Smooth muscle cell (in vitro differentiated cells): ENCODE results near the gene TTYH3. TPM values are rescaled to one million over a fixed set of nuclear protein-coding genes. Genes with fewer than 3 reads are reported as not detected.

Experiments
- DNase-seq: peaks from one replicate; lab custom pipeline; 2025; ENCODE audit not compliant: unreplicated experiment; lab: John Stamatoyannopoulos, UW
- H2AFZ ChIP-seq: fragments of 200-600 bp; sonication (generic); 2 replicates; pipeline ENCODE4 v1.6.0; 2016; ENCODE audit warnings: antibody characterized with exemption, low read depth, mild to moderate bottlenecking
- H3F3A ChIP-seq: fragments of 200-600 bp; sonication (generic); 2 replicates; pipeline ENCODE4 v1.6.0; 2017; ENCODE audit warnings: antibody characterized with exemption, low read depth
- H3K27ac ChIP-seq: fragments of 200-600 bp; sonication (generic); 2 replicates; pipeline ENCODE4 v1.5.1; 2016; ENCODE audit warnings: low read depth, mild to moderate bottlenecking
- H3K27me3 ChIP-seq: fragments of 200-600 bp; sonication (generic); 2 replicates; pipeline ENCODE4 v1.6.1; 2016; ENCODE audit warnings: low read depth, mild to moderate bottlenecking
- H3K36me3 ChIP-seq: fragments of 200-600 bp; sonication (generic); 2 replicates; pipeline ENCODE4 v1.5.1; 2016; ENCODE audit warnings: low read depth
- H3K4me1 ChIP-seq: fragments of 200-600 bp; sonication (generic); 2 replicates; pipeline ENCODE4 v1.5.1; 2016; ENCODE audit warnings: low read depth
- H3K4me2 ChIP-seq: fragments of 200-600 bp; sonication (generic); 2 replicates; pipeline ENCODE4 v1.6.0; 2016; ENCODE audit warnings: mild to moderate bottlenecking
- H3K4me3 ChIP-seq: fragments of 200-600 bp; sonication (generic); 2 replicates; pipeline ENCODE4 v1.5.1; 2016; ENCODE audit warnings: mild to moderate bottlenecking
- H3K79me2 ChIP-seq: fragments of 200-600 bp; sonication (generic); 2 replicates; pipeline ENCODE4 v1.6.0; 2016; ENCODE audit warnings: low read depth, mild to moderate bottlenecking
- H3K9ac ChIP-seq: fragments of 200-600 bp; sonication (generic); 2 replicates; pipeline ENCODE4 v1.6.0; 2016; ENCODE audit warnings: low read depth
- H3K9me3 ChIP-seq: fragments of 200-600 bp; sonication (generic); replicated peaks from 2 replicates; pipeline ENCODE4 v1.5.1; 2016; ENCODE audit warnings: low read depth
- H4K20me1 ChIP-seq: fragments of 200-600 bp; sonication (generic); 2 replicates; pipeline ENCODE4 v1.6.0; 2016; ENCODE audit warnings: low read depth
- CTCF ChIP-seq: fragments of 200-600 bp; sonication (generic); IDR thresholded peaks from 2 replicates; pipeline ENCODE4 v1.5.1; 2017; ENCODE audit warnings: borderline replicate concordance, mild to moderate bottlenecking, antibody characterized with exemption; ENCODE audit not compliant: insufficient read depth, poor library complexity, severe bottlenecking
- WGBS: methylation state at CpG from one replicate; pipeline ENCODE4 v1.1.7; 2016; ENCODE audit warnings: low lambda C conversion rate; 5-methylcytosine and 5-hydroxymethylcytosine counted together
- polyA plus RNA-seq: library from polyadenylated mRNA; unstranded; fragments of >200 nt; fragmentation: Nextera tagmentation; extraction: Ambion mirVana; gene quantifications from 2 replicates; pipeline ENCODE4 v1.2.1, GENCODE V29; 2016
- total RNA-seq: library from RNA; depleted of rRNA; stranded (reverse); fragments of >200 nt; gene quantifications from 2 replicates; pipeline ENCODE4 v1.2.3, GENCODE V29; 2014

TTYH3 gene
- total and polyA plus RNA-seq, 2 experiments from 2014 or later: 51.5 to 179 TPM

DNA sequence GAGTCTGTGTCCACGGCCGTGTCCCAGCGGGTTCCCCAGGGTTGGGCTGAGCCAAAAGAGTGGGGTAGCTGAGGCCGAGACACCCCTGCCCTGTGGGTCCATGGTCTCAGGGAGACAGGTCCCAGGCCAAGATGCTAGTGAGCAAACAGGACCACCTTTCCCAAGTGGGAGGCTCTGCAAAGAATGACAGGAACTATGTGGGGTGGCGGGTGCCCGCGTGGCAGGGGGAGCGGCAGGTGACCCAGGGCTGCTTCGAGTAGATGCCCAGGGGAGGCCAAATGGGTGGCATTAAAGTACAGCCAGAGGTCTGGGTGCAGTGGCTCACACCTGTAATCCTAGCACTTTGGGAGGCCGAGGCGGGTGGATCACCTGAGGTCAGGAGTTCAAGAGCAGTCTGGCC lies 18.2 kb downstream of the TTYH3 start:
- 97% methylated on average over 11 of the region's 11 CpGs for WGBS
- H2AFZ ChIP-seq: no peak overlapping the region
- no peak for TF ChIP-seq CTCF
- no peaks in the 10 kb centered on the region for H3K9me3 ChIP-seq
- H3K9ac ChIP-seq: no peak overlapping the region
- peaks cover 18% of the 10 kb centered on the region for H3K79me2 ChIP-seq
- no peaks in the 10 kb centered on the region for H3K27me3 ChIP-seq
- no peaks in the 10 kb centered on the region for H3F3A ChIP-seq
- H3K4me1 ChIP-seq: no peaks in the 10 kb centered on the region
- peaks cover 5% of the 10 kb centered on the region for H3K36me3 ChIP-seq
- H4K20me1 ChIP-seq: peaks cover 74% of the 10 kb centered on the region
- no peak overlapping the region for H3K4me2 ChIP-seq
- no peak overlapping the region for H3K27ac ChIP-seq
- no peak for DNase-seq
- H3K4me3 ChIP-seq: no peak overlapping the region

GRCh38 chr7:2650451-2650850 lies 18.7 kb downstream of the TTYH3 start:
- Histone ChIP-seq H3F3A (no peaks in the 10 kb centered on the region), H3K36me3 (peaks cover 5% of the 10 kb centered on the region), H3K27me3 (no peaks in the 10 kb centered on the region), H3K9ac (no peak overlapping the region), H4K20me1 (peaks cover 69% of the 10 kb centered on the region), H3K4me3 (no peak overlapping the region), H3K9me3 (no peaks in the 10 kb centered on the region), H3K27ac (no peak overlapping the region), H3K4me1 (no peaks in the 10 kb centered on the region), H2AFZ (no peak overlapping the region), H3K4me2 (no peak overlapping the region), H3K79me2 (peaks cover 15% of the 10 kb centered on the region)
- no peak for TF ChIP-seq CTCF
- 59% methylated on average over 8 of the region's 8 CpGs for WGBS
- DNase-seq: no peak

- H4K20me1 ChIP-seq: peaks cover 60% of the 10 kb centered on the region
- WGBS: 91% methylated on average over 12 of the region's 15 CpGs
- H3K79me2 ChIP-seq: peaks cover 8% of the 10 kb centered on the region
- H3K9ac ChIP-seq: no peak overlapping the region
- H3K4me3 ChIP-seq: no peak overlapping the region
- H3K4me2 ChIP-seq: no peak overlapping the region
- no peak for DNase-seq
- H3K27me3 ChIP-seq: no peaks in the 10 kb centered on the region
- H3F3A ChIP-seq: no peaks in the 10 kb centered on the region
- H3K9me3 ChIP-seq: no peaks in the 10 kb centered on the region
- no peak for TF ChIP-seq CTCF
- no peaks in the 10 kb centered on the region for H3K4me1 ChIP-seq
- H3K27ac ChIP-seq: no peak overlapping the region
- no peak overlapping the region for H2AFZ ChIP-seq
- peaks cover 5% of the 10 kb centered on the region for H3K36me3 ChIP-seq
Observed at GRCh38 chr7:2651336-2651735, 19.6 kb downstream of the TTYH3 start.
